GM18507 (cell line): ENCODE results near the gene ALB.

Experiments used
- DNase-seq: peaks from one replicate; pipeline ENCODE4 v3.0.0; 2011; ENCODE audit warnings: low read depth; ENCODE audit not compliant: insufficient read length; ENCODE audit errors: extremely low spot score
- FAIRE-seq: peaks from 2 replicates; lab custom pipeline; 2011; peaks lifted over from hg19 to GRCh38; lab: Jason Lieb, UNC

ALB gene

DNA sequence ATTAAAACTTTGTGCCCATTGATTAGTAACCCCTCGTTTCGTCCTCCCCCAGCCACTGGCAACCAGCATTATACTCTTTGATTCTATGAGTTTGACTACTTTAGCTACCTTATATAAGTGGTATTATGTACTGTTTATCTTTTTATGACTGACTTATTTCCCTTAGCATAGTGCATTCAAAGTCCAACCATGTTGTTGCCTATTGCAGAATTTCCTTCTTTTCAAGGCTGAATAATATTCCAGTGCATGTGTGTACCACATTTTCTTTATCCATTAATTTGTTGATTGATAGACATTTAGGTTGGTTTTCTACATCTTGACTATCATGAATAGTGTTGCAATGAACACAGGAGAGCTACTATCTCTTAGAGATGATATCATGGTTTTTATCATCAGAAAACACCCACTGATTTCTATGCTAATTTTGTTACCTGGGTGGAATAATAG is 3.2 kb downstream of the ALB start:
- DNase-seq (no peak), FAIRE-seq (no peak)

DNA sequence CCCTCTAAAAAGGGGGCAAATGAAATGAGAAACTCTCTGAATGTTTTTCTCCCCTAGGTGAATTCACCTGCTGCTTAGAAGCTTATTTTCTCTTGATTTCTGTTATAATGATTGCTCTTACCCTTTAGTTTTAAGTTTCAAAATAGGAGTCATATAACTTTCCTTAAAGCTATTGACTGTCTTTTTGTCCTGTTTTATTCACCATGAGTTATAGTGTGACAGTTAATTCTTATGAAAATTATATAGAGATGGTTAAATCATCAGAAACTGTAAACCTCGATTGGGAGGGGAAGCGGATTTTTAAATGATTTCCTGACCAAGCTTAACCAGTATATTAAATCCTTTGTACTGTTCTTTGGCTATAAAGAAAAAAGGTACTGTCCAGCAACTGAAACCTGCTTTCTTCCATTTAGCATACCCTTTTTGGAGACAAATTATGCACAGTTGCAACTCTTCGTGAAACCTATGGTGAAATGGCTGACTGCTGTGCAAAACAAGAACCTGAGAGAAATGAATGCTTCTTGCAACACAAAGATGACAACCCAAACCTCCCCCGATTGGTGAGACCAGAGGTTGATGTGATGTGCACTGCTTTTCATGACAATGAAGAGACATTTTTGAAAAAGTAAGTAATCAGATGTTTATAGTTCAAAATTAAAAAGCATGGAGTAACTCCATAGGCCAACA is 4.2 kb downstream of the ALB start:
- no peak for FAIRE-seq

DNA sequence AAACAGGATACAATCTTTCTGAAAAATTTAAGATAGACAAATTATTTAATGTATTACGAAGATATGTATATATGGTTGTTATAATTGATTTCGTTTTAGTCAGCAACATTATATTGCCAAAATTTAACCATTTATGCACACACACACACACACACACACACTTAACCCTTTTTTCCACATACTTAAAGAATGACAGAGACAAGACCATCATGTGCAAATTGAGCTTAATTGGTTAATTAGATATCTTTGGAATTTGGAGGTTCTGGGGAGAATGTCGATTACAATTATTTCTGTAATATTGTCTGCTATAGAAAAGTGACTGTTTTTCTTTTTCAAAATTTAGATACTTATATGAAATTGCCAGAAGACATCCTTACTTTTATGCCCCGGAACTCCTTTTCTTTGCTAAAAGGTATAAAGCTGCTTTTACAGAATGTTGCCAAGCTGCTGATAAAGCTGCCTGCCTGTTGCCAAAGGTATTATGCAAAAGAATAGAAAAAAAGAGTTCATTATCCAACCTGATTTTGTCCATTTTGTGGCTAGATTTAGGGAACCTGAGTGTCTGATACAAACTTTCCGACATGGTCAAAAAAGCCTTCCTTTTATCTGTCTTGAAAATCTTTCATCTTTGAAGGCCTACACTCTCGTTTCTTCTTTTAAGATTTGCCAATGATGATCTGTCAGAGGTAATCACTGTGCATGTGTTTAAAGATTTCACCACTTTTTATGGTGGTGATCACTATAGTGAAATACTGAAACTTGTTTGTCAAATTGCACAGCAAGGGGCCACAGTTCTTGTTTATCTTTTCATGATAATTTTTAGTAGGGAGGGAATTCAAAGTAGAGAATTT is 5.2 kb downstream of the ALB start:
- DNase-seq (no peak), FAIRE-seq (no peak)

More for the DNA sequence above, 4.2 kb downstream of the ALB start:
- no peak for DNase-seq

DNA sequence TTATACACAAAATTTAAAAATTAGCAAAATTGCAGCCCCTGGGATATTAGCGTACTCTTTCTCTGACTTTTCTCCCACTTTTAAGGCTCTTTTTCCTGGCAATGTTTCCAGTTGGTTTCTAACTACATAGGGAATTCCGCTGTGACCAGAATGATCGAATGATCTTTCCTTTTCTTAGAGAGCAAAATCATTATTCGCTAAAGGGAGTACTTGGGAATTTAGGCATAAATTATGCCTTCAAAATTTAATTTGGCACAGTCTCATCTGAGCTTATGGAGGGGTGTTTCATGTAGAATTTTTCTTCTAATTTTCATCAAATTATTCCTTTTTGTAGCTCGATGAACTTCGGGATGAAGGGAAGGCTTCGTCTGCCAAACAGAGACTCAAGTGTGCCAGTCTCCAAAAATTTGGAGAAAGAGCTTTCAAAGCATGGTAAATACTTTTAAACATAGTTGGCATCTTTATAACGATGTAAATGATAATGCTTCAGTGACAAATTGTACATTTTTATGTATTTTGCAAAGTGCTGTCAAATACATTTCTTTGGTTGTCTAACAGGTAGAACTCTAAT is 6.0 kb downstream of the ALB start:
- no peak for DNase-seq
- FAIRE-seq = no peak

DNA sequence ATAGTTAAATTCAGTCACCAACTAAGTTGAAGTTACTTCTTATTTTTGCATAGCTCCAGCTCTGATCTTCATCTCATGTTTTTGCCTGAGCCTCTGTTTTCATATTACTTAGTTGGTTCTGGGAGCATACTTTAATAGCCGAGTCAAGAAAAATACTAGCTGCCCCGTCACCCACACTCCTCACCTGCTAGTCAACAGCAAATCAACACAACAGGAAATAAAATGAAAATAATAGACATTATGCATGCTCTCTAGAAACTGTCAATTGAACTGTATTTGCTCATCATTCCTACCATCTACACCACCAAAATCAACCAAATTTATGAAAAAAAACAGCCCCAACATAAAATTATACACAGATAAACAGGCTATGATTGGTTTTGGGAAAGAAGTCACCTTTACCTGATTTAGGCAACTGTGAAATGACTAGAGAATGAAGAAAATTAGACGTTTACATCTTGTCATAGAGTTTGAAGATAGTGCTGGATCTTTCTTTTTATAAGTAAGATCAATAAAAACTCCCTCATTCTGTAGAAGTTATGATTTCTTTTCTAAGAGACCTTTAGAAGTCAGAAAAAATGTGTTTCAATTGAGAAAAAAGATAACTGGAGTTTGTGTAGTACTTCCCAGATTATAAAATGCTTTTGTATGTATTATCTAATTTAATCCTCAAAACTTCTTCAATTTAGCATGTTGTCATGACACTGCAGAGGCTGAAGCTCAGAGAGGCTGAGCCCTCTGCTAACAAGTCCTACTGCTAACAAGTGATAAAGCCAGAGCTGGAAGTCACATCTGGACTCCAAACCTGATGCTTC is 7.0 kb downstream of the ALB start:
- no peak for FAIRE-seq
- no peak for DNase-seq

DNA sequence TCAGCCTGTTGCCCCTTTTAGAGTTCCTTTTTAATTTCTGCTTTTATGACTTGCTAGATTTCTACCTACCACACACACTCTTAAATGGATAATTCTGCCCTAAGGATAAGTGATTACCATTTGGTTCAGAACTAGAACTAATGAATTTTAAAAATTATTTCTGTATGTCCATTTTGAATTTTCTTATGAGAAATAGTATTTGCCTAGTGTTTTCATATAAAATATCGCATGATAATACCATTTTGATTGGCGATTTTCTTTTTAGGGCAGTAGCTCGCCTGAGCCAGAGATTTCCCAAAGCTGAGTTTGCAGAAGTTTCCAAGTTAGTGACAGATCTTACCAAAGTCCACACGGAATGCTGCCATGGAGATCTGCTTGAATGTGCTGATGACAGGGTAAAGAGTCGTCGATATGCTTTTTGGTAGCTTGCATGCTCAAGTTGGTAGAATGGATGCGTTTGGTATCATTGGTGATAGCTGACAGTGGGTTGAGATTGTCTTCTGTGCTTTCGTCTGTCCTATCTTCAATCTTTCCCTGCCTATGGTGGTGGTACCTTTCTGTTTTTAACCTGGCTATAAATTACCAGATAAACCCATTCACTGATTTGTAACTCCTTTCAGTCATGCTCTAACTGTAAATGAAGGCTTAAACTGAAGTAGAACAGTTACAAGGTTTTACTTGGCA is 7.8 kb downstream of the ALB start:
- no peak for FAIRE-seq

DNA sequence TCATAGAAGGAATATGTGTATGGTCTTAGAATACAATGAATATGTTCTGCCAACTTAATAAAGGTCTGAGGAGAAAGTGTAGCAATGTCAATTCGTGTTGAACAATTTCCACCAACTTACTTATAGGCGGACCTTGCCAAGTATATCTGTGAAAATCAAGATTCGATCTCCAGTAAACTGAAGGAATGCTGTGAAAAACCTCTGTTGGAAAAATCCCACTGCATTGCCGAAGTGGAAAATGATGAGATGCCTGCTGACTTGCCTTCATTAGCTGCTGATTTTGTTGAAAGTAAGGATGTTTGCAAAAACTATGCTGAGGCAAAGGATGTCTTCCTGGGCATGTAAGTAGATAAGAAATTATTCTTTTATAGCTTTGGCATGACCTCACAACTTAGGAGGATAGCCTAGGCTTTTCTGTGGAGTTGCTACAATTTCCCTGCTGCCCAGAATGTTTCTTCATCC is 9.2 kb downstream of the ALB start:
- no peak for DNase-seq
- no peak for FAIRE-seq

More for the DNA sequence above, 7.8 kb downstream of the ALB start:
- no peak for DNase-seq

DNA sequence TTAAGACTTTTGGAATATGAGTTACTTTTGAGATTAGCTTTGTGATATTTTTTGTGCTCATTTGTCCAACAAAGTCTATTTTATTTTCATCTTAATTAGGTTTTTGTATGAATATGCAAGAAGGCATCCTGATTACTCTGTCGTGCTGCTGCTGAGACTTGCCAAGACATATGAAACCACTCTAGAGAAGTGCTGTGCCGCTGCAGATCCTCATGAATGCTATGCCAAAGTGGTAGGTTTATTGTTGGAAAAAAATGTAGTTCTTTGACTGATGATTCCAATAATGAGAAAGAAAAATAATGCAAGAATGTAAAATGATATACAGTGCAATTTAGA is 10.8 kb downstream of the ALB start:
- FAIRE-seq = no peak

DNA sequence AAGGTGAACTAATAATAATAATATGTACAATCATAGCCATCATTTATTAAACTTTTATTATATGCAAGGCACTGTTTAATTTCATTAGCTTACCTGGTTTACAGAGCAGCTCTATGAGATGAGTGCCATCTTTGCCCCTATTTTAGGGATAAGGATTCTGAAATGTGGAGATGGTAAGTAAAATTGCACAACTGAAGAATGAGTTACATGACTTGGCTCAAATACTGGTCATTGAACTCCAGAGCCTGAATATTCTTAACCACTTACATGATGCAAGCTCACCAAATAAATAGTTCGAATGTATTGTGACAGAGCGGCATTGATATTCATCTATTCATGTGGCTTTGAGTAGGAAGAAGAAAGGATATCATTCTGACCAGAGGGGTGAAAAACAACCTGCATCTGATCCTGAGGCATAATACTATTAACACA is 11.7 kb downstream of the ALB start:
- FAIRE-seq (no peak), DNase-seq (no peak)

More for the DNA sequence above, 10.8 kb downstream of the ALB start:
- no peak for DNase-seq

DNA sequence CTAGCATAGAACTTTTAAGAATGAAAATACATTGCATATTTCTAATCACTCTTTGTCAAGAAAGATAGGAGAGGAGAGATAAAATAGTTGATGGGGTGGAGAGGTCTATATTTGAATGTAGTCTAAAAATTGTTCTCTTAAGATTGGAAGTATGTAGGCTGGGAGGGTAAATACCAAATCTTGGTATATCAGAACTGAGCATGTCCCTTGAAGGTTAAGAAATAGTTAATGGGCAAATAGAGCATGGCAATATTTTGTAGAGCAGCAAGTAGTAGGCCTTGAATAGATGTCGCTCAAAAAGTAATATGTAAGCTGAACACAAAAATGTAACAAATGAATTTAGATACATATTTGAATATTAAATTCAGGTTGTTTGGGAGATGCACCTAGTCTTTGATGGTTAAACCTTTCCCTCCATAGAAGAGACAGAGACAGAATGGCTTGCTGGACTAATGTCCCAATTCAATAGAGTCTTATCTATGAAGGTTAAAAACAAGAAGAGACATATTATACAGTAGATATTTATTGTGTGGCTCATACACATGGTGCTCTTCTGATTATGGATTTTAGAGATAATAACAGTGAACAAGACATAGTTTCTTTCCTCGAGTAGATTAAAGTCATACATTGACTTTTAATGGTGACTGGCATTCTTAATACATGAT is 12.5 kb downstream of the ALB start:
- no peak for DNase-seq
- no peak for FAIRE-seq

DNA sequence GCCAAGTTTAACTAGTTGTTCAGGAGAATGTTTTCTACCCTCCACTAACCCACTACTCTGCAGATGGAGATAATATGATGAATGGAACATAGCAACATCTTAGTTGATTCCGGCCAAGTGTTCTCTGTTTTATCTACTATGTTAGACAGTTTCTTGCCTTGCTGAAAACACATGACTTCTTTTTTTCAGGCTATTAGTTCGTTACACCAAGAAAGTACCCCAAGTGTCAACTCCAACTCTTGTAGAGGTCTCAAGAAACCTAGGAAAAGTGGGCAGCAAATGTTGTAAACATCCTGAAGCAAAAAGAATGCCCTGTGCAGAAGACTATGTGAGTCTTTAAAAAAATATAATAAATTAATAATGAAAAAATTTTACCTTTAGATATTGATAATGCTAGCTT is 13.3 kb downstream of the ALB start:
- no peak for FAIRE-seq
- no peak for DNase-seq

DNA sequence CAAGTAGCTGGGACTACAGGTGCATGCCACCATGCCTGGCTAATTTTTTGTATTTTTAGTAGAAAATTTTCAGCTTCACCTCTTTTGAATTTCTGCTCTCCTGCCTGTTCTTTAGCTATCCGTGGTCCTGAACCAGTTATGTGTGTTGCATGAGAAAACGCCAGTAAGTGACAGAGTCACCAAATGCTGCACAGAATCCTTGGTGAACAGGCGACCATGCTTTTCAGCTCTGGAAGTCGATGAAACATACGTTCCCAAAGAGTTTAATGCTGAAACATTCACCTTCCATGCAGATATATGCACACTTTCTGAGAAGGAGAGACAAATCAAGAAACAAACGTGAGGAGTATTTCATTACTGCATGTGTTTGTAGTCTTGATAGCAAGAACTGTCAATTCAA is 13.9 kb downstream of the ALB start:
- no peak for DNase-seq

DNA sequence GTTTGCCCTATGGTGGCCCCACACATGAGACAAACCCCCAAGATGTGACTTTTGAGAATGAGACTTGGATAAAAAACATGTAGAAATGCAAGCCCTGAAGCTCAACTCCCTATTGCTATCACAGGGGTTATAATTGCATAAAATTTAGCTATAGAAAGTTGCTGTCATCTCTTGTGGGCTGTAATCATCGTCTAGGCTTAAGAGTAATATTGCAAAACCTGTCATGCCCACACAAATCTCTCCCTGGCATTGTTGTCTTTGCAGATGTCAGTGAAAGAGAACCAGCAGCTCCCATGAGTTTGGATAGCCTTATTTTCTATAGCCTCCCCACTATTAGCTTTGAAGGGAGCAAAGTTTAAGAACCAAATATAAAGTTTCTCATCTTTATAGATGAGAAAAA is 14.6 kb downstream of the ALB start:
- DNase-seq (no peak), FAIRE-seq (no peak)

More for the DNA sequence above, 13.9 kb downstream of the ALB start:
- no peak for FAIRE-seq

DNA sequence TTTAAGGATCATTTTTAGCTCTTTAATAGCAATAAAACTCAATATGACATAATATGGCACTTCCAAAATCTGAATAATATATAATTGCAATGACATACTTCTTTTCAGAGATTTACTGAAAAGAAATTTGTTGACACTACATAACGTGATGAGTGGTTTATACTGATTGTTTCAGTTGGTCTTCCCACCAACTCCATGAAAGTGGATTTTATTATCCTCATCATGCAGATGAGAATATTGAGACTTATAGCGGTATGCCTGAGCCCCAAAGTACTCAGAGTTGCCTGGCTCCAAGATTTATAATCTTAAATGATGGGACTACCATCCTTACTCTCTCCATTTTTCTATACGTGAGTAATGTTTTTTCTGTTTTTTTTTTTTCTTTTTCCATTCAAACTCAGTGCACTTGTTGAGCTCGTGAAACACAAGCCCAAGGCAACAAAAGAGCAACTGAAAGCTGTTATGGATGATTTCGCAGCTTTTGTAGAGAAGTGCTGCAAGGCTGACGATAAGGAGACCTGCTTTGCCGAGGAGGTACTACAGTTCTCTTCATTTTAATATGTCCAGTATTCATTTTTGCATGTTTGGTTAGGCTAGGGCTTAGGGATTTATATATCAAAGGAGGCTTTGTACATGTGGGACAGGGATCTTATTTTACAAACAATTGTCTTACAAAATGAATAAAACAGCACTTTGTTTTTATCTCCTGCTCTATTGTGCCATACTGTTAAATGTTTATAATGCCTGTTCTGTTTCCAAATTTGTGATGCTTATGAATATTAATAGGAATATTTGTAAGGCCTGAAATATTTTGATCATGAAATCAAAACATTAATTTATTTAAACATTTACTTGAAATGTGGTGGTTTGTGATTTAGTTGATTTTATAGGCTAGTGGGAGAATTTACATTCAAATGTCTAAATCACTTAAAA is 15.3 kb downstream of the ALB start:
- FAIRE-seq (no peak), DNase-seq (no peak)

DNA sequence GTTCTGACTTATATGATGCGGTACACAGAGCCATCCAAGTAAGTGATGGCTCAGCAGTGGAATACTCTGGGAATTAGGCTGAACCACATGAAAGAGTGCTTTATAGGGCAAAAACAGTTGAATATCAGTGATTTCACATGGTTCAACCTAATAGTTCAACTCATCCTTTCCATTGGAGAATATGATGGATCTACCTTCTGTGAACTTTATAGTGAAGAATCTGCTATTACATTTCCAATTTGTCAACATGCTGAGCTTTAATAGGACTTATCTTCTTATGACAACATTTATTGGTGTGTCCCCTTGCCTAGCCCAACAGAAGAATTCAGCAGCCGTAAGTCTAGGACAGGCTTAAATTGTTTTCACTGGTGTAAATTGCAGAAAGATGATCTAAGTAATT is 16.5 kb downstream of the ALB start:
- FAIRE-seq (no peak), DNase-seq (no peak)

DNA sequence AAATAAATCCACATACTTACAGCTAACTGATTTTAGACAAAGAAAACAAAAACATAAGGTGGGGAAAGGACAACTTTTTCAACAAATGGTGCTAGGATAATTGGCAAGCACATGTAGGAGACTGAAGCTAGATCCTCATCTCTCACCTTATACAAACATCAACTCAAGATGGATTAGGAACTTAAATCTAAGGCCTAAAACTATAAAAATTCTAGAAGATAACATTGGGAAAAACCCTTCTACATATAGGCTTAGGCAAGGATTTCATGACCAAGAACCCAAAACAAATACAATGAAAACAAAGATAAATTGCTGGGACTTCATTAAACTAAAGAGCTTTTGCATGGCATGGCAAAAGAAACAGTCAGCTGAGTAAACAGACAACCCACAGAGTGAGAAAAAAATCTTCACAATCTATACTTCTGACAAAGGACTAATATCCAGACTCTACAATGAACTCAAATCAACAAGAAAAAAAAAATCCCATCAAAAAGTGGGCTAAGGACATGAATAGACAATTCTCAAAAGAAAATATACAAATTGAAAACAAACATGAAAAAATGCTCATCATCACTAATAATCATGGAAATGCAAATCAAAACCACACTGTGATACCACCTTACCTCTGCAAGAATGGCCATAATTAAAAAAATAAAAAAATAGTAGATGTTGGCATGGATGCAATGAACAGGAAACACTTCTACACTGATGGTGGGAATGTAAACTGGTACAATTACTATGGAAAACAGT is 17.8 kb downstream of the ALB start:
- FAIRE-seq (no peak), DNase-seq (no peak)

DNA sequence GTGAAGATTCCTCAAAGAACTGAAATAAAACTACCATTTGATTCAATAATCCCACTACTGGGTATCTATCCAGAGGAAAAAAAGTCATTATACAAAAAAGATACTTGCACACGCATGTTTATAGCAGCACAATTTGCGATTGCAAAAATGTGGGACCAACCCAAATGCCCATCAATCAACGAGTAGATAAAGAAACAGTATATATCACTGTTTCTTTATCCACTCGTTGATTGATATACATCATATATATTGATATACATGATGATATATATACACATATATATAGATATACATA is 18.3 kb downstream of the ALB start:
- DNase-seq = no peak
- FAIRE-seq = no peak
